SK-N-SH (cell line): ENCODE measurements around the gene RHBDL1. TPM values are rescaled to one million over a fixed set of nuclear protein-coding genes. Genes with fewer than 3 reads are reported as not detected.

Source experiments
- CTCF ChIA-PET: fragments of 300-600, 350-600 bp; formaldehyde crosslinking; extraction: SDS; loops from one replicate; lab custom pipeline; 2021; lab: Yijun Ruan, JAX
- POLR2A ChIA-PET: fragments of 350-600 bp; sonication (Branson Sonifier 250); formaldehyde crosslinking; extraction: SDS; loops from one replicate; lab custom pipeline; 2020; ENCODE audit warnings: antibody characterized with exemption, inconsistent platforms; lab: Yijun Ruan, JAX
- DNase-seq: peaks from one replicate; pipeline ENCODE4 v3.0.0; 2012
- H2AFZ ChIP-seq: fragments of 200-600 bp; sonication (generic); 2 replicates; pipeline ENCODE4 v1.8.1; 2016; ENCODE audit warnings: antibody characterized with exemption, mild to moderate bottlenecking, low read depth
- H3F3A ChIP-seq: fragments of 200-600 bp; sonication (generic); replicated peaks from 2 replicates; pipeline ENCODE3; 2016; ENCODE audit warnings: antibody characterized with exemption, mild to moderate bottlenecking; ENCODE audit not compliant: insufficient read depth
- H3K27ac ChIP-seq, 2 experiments: fragments of 200-500 bp in 1 of 2; fragments of 200-600 bp in 1 of 2; sonication (Bioruptor generic) in 1 of 2; sonication (generic), shearing (Covaris generic) in 1 of 2; 2 replicates each; pipeline versions ENCODE4 v1.5.1 to v1.6.1; 2014 to 2016; ENCODE audit warnings: low read depth in 2 of 2, inconsistent platforms in 1 of 2, low read length in 1 of 2, mild to moderate bottlenecking in 1 of 2, mixed read lengths in 1 of 2
- H3K27me3 ChIP-seq: fragments of 200-600 bp; sonication (generic), shearing (Covaris generic); 2 replicates; pipeline ENCODE4 v1.6.1; 2016; ENCODE audit warnings: mixed run types; ENCODE audit not compliant: insufficient read depth
- H3K36me3 ChIP-seq, 2 experiments: fragments of 200-500 bp in 1 of 2; fragments of 200-600 bp in 1 of 2; sonication (Bioruptor generic) in 1 of 2; sonication (generic) in 1 of 2; replicated peaks in 1 of 2; 2 replicates each; pipeline versions ENCODE3 to v1.5.1; 2014 to 2016; ENCODE audit warnings: low read length in 1 of 2, mild to moderate bottlenecking in 1 of 2; ENCODE audit not compliant: insufficient read depth in 2 of 2, control insufficient read depth in 1 of 2
- H3K4me1 ChIP-seq, 2 experiments: fragments of 200-500 bp in 1 of 2; fragments of 200-600 bp in 1 of 2; sonication (Bioruptor generic) in 1 of 2; sonication (generic), shearing (Covaris generic) in 1 of 2; 2 replicates each; pipeline versions ENCODE4 v1.5.1 to v1.6.1; 2014 to 2016; ENCODE audit warnings: low read depth in 1 of 2, low read length in 1 of 2, mixed run types in 1 of 2; ENCODE audit not compliant: insufficient read depth in 2 of 2, control insufficient read depth in 1 of 2
- H3K4me2 ChIP-seq: fragments of 200-600 bp; sonication (generic), shearing (Covaris generic); 2 replicates; pipeline ENCODE4 v1.6.1; 2017; ENCODE audit warnings: mixed run types
- H3K4me3 ChIP-seq, 2 experiments: fragments of 200-500 bp in 1 of 2; fragments of 200-600 bp in 1 of 2; sonication (Bioruptor generic) in 1 of 2; sonication (generic), shearing (Covaris generic) in 1 of 2; 2 replicates each; pipeline versions ENCODE4 v1.5.1 to v1.8.1; 2014 to 2016; ENCODE audit warnings: low read depth in 2 of 2, inconsistent platforms in 1 of 2, low read length in 1 of 2, mild to moderate bottlenecking in 1 of 2, mixed read lengths in 1 of 2, moderate library complexity in 1 of 2
- H3K79me2 ChIP-seq: fragments of 200-600 bp; sonication (generic); 2 replicates; pipeline ENCODE4 v1.8.1; 2017; ENCODE audit warnings: mild to moderate bottlenecking; ENCODE audit not compliant: insufficient read depth
- H3K9ac ChIP-seq: fragments of 200-600 bp; sonication (generic); 2 replicates; pipeline ENCODE4 v1.6.1; 2017; ENCODE audit warnings: mixed run types
- H3K9me2 ChIP-seq: fragments of 200-600 bp; sonication (generic); 2 replicates; pipeline ENCODE4 v1.6.1; 2017; ENCODE audit warnings: mixed run types
- H3K9me3 ChIP-seq: fragments of 200-600 bp; sonication (generic); 2 replicates; pipeline ENCODE4 v1.6.1; 2017; ENCODE audit warnings: mixed run types, mild to moderate bottlenecking, moderate library complexity
- H4K20me1 ChIP-seq: fragments of 200-600 bp; sonication (generic); 2 replicates; pipeline ENCODE4 v1.6.1; 2017; ENCODE audit warnings: mild to moderate bottlenecking, mixed run types; ENCODE audit not compliant: insufficient read depth
- ELF1 ChIP-seq: IDR thresholded peaks from 2 replicates; pipeline ENCODE4 v1.4.0; 2012
- EZH2phosphoT487 ChIP-seq: fragments of 200-600 bp; sonication (generic); IDR thresholded peaks from 2 replicates; pipeline ENCODE4 v1.6.1; 2017; ENCODE audit warnings: low read depth, mixed run types, mild to moderate bottlenecking, antibody characterized with exemption, moderate library complexity, borderline replicate concordance
- FOXJ3 ChIP-seq: sonication (generic); formaldehyde crosslinking; IDR thresholded peaks from 2 replicates; pipeline ENCODE4 v1.5.1; 2020; ENCODE audit warnings: mild to moderate bottlenecking, missing genetic modification reagents
- FOXM1 ChIP-seq: IDR thresholded peaks from 2 replicates; pipeline ENCODE4 v1.4.0; 2012; ENCODE audit warnings: low read depth, mild to moderate bottlenecking
- GABPA ChIP-seq: IDR thresholded peaks from 2 replicates; pipeline ENCODE4 v1.4.0; 2012; ENCODE audit warnings: low read depth, mild to moderate bottlenecking
- MEF2A ChIP-seq: IDR thresholded peaks from 2 replicates; pipeline ENCODE4 v1.4.0; 2012; ENCODE audit warnings: low read depth, borderline replicate concordance
- MXI1 ChIP-seq: IDR thresholded peaks from 2 replicates; pipeline ENCODE4 v1.6.1; 2012; ENCODE audit warnings: mild to moderate bottlenecking, low read depth, low read length, improper control_type of control experiment
- NFIC ChIP-seq: IDR thresholded peaks from 2 replicates; pipeline ENCODE4 v1.4.0; 2012; ENCODE audit warnings: borderline replicate concordance
- POLR2AphosphoS5 ChIP-seq: IDR thresholded peaks from 2 replicates; pipeline ENCODE4 v1.6.1; 2012; ENCODE audit warnings: low read depth, low read length
- RAD21 ChIP-seq: IDR thresholded peaks from 2 replicates; pipeline ENCODE4 v1.6.1; 2012; ENCODE audit warnings: mild to moderate bottlenecking, low read length
- SIN3A ChIP-seq: IDR thresholded peaks from 2 replicates; pipeline ENCODE4 v1.6.1; 2012; ENCODE audit warnings: low read depth, mild to moderate bottlenecking, low read length, moderate library complexity, borderline replicate concordance
- SMC3 ChIP-seq: IDR thresholded peaks from 2 replicates; pipeline ENCODE4 v1.6.1; 2012; ENCODE audit warnings: low read depth, low read length, improper control_type of control experiment
- TAF1 ChIP-seq: IDR thresholded peaks from 2 replicates; pipeline ENCODE4 v1.6.1; 2012; ENCODE audit warnings: low read depth, mild to moderate bottlenecking, low read length, moderate library complexity, borderline replicate concordance
- TCF12 ChIP-seq: IDR thresholded peaks from 2 replicates; pipeline ENCODE4 v1.4.0; 2012
- TEAD4 ChIP-seq: IDR thresholded peaks from 2 replicates; pipeline ENCODE4 v1.4.0; 2012; ENCODE audit warnings: mild to moderate bottlenecking, borderline replicate concordance; ENCODE audit not compliant: insufficient read depth
- YY1 ChIP-seq: IDR thresholded peaks from 2 replicates; pipeline ENCODE4 v1.4.0; 2012; ENCODE audit warnings: low read depth, mild to moderate bottlenecking
- WGBS: methylation state at CpG from one replicate; pipeline ENCODE4 v1.1.6; 2017; ENCODE audit warnings: low lambda C conversion rate; 5-methylcytosine and 5-hydroxymethylcytosine counted together
- polyA plus RNA-seq, 3 experiments: library from polyadenylated mRNA; depleted of rRNA; stranded (reverse); fragments of >200 nt; gene quantifications; 2 replicates each; pipeline ENCODE4 v1.2.3, GENCODE V29; 2012
- TF ChIP-seq, protein P1 (sequence below): fragments of 200-600 bp; sonication (generic); IDR thresholded peaks from 2 replicates; pipeline ENCODE4 v1.6.1; 2017; ENCODE audit warnings: antibody characterized with exemption, mild to moderate bottlenecking, moderate library complexity
- TF ChIP-seq, protein P2 (sequence below): fragments of 150-350 bp; IDR thresholded peaks from 2 replicates; pipeline ENCODE4 v1.6.1; 2017; ENCODE audit warnings: antibody characterized with exemption, low read length, low read depth, borderline replicate concordance
- TF ChIP-seq, protein P3 (sequence below): IDR thresholded peaks from 2 replicates; pipeline ENCODE4 v1.4.0; 2012; ENCODE audit warnings: low read depth
- TF ChIP-seq, protein P4 (sequence below): fragments of 150-350 bp; IDR thresholded peaks from 2 replicates; pipeline ENCODE4 v1.6.1; 2016; ENCODE audit warnings: mild to moderate bottlenecking, low read depth, low read length

RHBDL1 gene
- polyA plus RNA-seq, 1 of the 3 experiments (the other 2 are of a cell fraction), result 4.1 TPM

DNA sequence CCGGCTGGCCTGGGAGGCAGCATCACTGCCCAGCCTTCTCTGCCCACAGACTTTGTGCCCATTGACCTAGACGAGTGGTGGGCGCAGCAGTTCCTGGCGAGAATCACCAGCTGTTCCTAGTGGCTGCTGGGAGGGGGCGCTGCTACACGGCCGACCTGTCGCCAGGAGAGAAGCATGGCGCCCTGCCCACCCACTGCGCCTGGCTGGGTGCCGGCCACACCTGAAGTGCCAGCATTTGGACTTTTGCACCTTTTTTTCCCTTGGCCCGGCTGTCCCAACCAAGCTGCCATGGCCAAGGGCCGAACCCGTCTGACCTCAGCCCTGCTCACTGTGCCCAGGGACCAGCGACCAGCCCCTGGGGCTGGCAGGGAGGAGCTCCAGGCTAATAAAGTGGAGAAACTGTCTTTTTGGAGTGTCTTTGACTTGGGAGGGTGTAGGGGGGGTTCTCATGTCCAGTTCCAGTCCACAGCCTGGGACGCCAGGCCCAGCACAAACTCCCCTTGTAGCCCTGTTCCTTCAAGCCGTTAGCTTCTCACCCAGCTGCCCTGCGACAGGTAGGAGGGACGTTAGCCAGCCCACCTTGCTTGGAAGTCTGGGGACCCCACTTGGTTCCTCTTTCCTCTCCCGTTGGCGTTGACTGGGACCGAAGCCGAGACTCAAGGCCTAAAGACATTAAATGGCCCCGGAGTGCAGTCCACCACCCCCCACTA is 27.2 kb upstream of the RHBDL1 start:
- ChIA-PET CTCF (interaction anchor here (0.6 to 7.8 kb wide), 21 partner anchors 10 to 1696 kb away, joined by 3 to 92 read pairs (median 4); partner anchors contain the start of genes METTL26, RHBDL1, RHOT2 and STUB1), POLR2A (interaction anchor here (0.6 to 1.6 kb wide), 3 partner anchors 14 to 78 kb away, joined by 3 to 5 read pairs (median 3); no protein-coding TSS in a partner anchor)
- peak overlapping the region; percentile 85 for H3K9ac ChIP-seq
- H2AFZ ChIP-seq, result no peak overlapping the region
- DNase-seq, result peak; percentile 89
- no peaks in the 10 kb centered on the region for H3K9me2 ChIP-seq
- H3K4me2 ChIP-seq, result peak overlapping the region; percentile 91
- no peaks in the 10 kb centered on the region for H4K20me1 ChIP-seq
- no peaks in the 10 kb centered on the region for H3K9me3 ChIP-seq
- peak overlapping the region; percentile 77 to 80 for H3K27ac ChIP-seq
- peak overlapping the region; percentile 70 to 76 for H3K4me3 ChIP-seq
- WGBS, result 35% methylated on average over 15 of the region's 24 CpGs
- H3F3A ChIP-seq, result peaks cover 5% of the 10 kb centered on the region
- H3K79me2 ChIP-seq, result peaks cover 22% of the 10 kb centered on the region; the same call in 1 of the 2 replicates
- peaks cover 0 to 7% of the 10 kb centered on the region in 2 experiments for H3K36me3 ChIP-seq
- peaks cover 4 to 30% of the 10 kb centered on the region in 2 experiments; a peak in 2 of 4 replicates for H3K4me1 ChIP-seq
- no peaks in the 10 kb centered on the region for H3K27me3 ChIP-seq
- peak; percentile 73 for TF ChIP-seq MXI1
- peak; percentile 51 for TF ChIP-seq RAD21
- TF ChIP-seq SIN3A, result 0 out of 2 replicates have a peak, but pooled peaks have one; percentile 44
- TF ChIP-seq MEF2A, result no peak
- no peak for TF ChIP-seq POLR2AphosphoS5
- no peak for TF ChIP-seq YY1
- TF ChIP-seq, protein P1, sequence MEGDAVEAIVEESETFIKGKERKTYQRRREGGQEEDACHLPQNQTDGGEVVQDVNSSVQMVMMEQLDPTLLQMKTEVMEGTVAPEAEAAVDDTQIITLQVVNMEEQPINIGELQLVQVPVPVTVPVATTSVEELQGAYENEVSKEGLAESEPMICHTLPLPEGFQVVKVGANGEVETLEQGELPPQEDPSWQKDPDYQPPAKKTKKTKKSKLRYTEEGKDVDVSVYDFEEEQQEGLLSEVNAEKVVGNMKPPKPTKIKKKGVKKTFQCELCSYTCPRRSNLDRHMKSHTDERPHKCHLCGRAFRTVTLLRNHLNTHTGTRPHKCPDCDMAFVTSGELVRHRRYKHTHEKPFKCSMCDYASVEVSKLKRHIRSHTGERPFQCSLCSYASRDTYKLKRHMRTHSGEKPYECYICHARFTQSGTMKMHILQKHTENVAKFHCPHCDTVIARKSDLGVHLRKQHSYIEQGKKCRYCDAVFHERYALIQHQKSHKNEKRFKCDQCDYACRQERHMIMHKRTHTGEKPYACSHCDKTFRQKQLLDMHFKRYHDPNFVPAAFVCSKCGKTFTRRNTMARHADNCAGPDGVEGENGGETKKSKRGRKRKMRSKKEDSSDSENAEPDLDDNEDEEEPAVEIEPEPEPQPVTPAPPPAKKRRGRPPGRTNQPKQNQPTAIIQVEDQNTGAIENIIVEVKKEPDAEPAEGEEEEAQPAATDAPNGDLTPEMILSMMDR, result peak; percentile 64
- peak; percentile 27; the same call in 1 of the 2 replicates for TF ChIP-seq SMC3

DNA sequence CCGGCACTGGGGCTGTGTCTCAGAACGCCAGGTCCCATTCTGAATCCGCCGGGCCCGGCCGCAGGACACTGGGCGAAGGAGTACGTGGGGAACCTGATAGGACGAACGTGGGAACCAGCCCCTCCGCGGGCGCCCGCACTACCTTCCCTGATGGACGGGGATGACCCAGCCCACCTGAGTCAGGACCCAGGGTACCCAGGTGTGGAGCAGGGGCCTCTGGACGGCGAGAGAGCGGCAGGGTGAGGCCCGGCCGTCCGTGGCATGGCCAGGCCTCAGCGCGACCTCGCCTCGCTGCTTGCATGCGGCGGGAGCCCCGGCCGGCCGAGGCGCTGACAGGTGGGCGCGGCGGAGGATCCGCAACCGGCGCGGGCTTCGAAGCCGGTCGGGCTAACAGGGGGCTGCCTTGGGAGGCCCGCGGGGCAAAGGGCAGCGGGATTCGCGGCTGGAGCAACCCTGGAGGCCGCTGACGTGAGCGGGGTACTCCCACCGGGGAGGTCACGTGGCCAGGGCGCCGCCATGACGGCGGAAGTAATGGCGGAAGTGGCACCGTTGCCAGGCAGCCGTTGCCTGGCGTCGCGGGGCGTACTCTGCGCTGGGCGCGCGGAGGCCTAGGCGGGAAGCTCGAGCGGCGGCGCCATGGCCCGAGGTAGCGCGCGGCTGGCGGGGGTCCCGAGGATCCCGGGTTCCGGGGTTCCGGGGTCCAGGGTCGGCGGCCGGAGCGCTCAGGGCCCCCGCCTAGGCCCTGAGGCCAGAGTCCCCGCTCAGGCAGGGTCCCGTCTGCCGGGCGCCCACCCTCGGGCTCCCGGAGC is 26.5 kb upstream of the RHBDL1 start, which contains the start of gene WDR90:
WDR90 (plus strand) TSS at position 585 of the 809 bp plus-strand sequence; CDS start at position 637, 52 bp downstream.
- Histone ChIP-seq H3K4me2 (peak within 1 kb of the TSS; percentile 91), H3K9me3 (no peaks in the 10 kb centered on the region), H3K4me1 (peaks cover 4 to 29% of the 10 kb centered on the region in 2 experiments; a peak in 2 of 4 replicates), H2AFZ (peak within 1 kb of the TSS; percentile 65; the same call in 1 of the 2 replicates), H3K79me2 (peaks cover 19% of the 10 kb centered on the region; the same call in 1 of the 2 replicates), H3K4me3 (peak within 1 kb of the TSS; percentile 70 to 76), H3K9ac (peak within 1 kb of the TSS; percentile 85), H4K20me1 (no peaks in the 10 kb centered on the region), H3F3A (peaks cover 5% of the 10 kb centered on the region), H3K9me2 (no peaks in the 10 kb centered on the region), H3K27me3 (no peaks in the 10 kb centered on the region), H3K36me3 (peaks cover 0 to 11% of the 10 kb centered on the region in 2 experiments), H3K27ac (peak within 1 kb of the TSS; percentile 77 to 80)
- ChIA-PET CTCF (interaction anchor here (0.7 to 7.8 kb wide), 22 partner anchors 10 to 257 kb away, joined by 3 to 92 read pairs (median 5); partner anchors contain the start of genes METTL26, RHBDL1, RHOT2 and STUB1), POLR2A (interaction anchor here (0.7 to 1.6 kb wide), 8 partner anchors 10 to 79 kb away, joined by 3 to 5 read pairs (median 3); partner anchors contain the start of genes METTL26 and STUB1)
- DNase-seq, result peak; percentile 99
- 24% methylated on average over 8 of the region's 91 CpGs for WGBS
- TF ChIP-seq TAF1, result peak; percentile 73; the same call in 1 of the 2 replicates
- TF ChIP-seq FOXJ3 (CRISPR knock-in tag), result no peak
- TF ChIP-seq GABPA, result peak; percentile 85
- peak; percentile 72 for TF ChIP-seq ELF1
- TF ChIP-seq, protein P2, sequence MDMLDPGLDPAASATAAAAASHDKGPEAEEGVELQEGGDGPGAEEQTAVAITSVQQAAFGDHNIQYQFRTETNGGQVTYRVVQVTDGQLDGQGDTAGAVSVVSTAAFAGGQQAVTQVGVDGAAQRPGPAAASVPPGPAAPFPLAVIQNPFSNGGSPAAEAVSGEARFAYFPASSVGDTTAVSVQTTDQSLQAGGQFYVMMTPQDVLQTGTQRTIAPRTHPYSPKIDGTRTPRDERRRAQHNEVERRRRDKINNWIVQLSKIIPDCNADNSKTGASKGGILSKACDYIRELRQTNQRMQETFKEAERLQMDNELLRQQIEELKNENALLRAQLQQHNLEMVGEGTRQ, result peak; percentile 78
- TF ChIP-seq MXI1, result peak; percentile 99
- TF ChIP-seq TCF12, result no peak
- no peak for TF ChIP-seq FOXM1
- TF ChIP-seq SIN3A, result peak; percentile 97
- TF ChIP-seq, protein P3, sequence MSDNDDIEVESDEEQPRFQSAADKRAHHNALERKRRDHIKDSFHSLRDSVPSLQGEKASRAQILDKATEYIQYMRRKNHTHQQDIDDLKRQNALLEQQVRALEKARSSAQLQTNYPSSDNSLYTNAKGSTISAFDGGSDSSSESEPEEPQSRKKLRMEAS, result peak; percentile 95
- TF ChIP-seq EZH2phosphoT487, result no peak
- TF ChIP-seq, protein P4, sequence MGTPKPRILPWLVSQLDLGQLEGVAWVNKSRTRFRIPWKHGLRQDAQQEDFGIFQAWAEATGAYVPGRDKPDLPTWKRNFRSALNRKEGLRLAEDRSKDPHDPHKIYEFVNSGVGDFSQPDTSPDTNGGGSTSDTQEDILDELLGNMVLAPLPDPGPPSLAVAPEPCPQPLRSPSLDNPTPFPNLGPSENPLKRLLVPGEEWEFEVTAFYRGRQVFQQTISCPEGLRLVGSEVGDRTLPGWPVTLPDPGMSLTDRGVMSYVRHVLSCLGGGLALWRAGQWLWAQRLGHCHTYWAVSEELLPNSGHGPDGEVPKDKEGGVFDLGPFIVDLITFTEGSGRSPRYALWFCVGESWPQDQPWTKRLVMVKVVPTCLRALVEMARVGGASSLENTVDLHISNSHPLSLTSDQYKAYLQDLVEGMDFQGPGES, result no peak
- no peak for TF ChIP-seq TEAD4
- TF ChIP-seq NFIC, result no peak
